Effector memory CD4-positive, alpha-beta T cell (primary cell): ENCODE results near the gene SCLT1.

Experiments
- DNase-seq, 3 donors: peaks; one replicate each; pipeline ENCODE4 v3.0.0-alpha.2; 2020
- H3K27ac ChIP-seq: 2 replicates; pipeline ENCODE4 v1.7.0; 2013; ENCODE audit warnings: mild to moderate bottlenecking, low read length, moderate library complexity; ENCODE audit not compliant: insufficient read depth, poor library complexity, severe bottlenecking
- H3K27me3 ChIP-seq: replicated peaks from 2 replicates; pipeline ENCODE4 v1.7.0; 2013; ENCODE audit warnings: mild to moderate bottlenecking, low read length; ENCODE audit not compliant: insufficient read depth, control insufficient read depth, poor library complexity, severe bottlenecking
- H3K36me3 ChIP-seq: 2 replicates; pipeline ENCODE4 v1.7.0; 2013; ENCODE audit warnings: mild to moderate bottlenecking, low read length, moderate library complexity; ENCODE audit not compliant: control insufficient read depth, insufficient read depth
- H3K4me1 ChIP-seq: 2 replicates; pipeline ENCODE4 v1.7.0; 2013; ENCODE audit warnings: low read length, mild to moderate bottlenecking; ENCODE audit not compliant: control insufficient read depth, insufficient read depth, poor library complexity, severe bottlenecking
- H3K4me3 ChIP-seq: 2 replicates; pipeline ENCODE4 v1.7.0; 2013; ENCODE audit warnings: low read length, low read depth, mild to moderate bottlenecking; ENCODE audit not compliant: insufficient read depth, poor library complexity, severe bottlenecking
- H3K9me3 ChIP-seq: 2 replicates; pipeline ENCODE4 v1.7.0; 2013; ENCODE audit warnings: mild to moderate bottlenecking, low read length, moderate library complexity; ENCODE audit not compliant: control insufficient read depth

Gene SCLT1

GRCh38 chr4:128942607-128943006 lies 150.7 kb downstream of the SCLT1 start:
- no peaks in the 10 kb centered on the region for H3K27me3 ChIP-seq
- H3K4me3 ChIP-seq: no peak overlapping the region
- DNase-seq: no peak
- H3K27ac ChIP-seq: no peak overlapping the region
- H3K9me3 ChIP-seq: no peaks in the 10 kb centered on the region
- peaks cover 12% of the 10 kb centered on the region for H3K36me3 ChIP-seq
- no peaks in the 10 kb centered on the region for H3K4me1 ChIP-seq

GRCh38 chr4:128940971-128941370 lies 152.4 kb downstream of the SCLT1 start:
- no peaks in the 10 kb centered on the region for H3K4me1 ChIP-seq
- no peaks in the 10 kb centered on the region for H3K27me3 ChIP-seq
- no peaks in the 10 kb centered on the region for H3K9me3 ChIP-seq
- no peak overlapping the region for H3K27ac ChIP-seq
- no peak overlapping the region for H3K4me3 ChIP-seq
- no peak for DNase-seq
- peaks cover 8% of the 10 kb centered on the region for H3K36me3 ChIP-seq

DNA sequence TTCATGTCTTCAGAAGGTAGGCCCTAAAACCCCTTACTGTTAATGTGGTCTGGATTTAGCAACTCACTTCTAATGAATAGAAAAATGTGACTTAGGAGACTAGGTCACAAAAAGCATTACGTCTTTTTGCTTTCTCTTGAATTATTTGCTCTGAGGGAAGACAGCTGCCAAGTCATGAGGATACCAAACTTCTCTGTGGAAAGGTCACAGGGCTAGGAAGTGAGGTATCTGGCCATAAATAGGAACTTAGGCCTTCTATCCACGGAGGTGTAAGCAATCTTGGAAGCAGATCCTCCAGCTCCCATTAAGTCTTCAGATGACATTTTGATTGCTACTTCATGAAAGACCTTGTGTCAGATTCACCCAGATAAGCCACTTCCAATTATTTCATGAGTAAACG lies 163.3 kb downstream of the SCLT1 start:
- no peak for DNase-seq
- Histone ChIP-seq H3K36me3 (peaks cover 3% of the 10 kb centered on the region), H3K4me3 (no peak overlapping the region), H3K27ac (no peak overlapping the region), H3K4me1 (no peaks in the 10 kb centered on the region), H3K9me3 (no peaks in the 10 kb centered on the region), H3K27me3 (no peaks in the 10 kb centered on the region)

DNA sequence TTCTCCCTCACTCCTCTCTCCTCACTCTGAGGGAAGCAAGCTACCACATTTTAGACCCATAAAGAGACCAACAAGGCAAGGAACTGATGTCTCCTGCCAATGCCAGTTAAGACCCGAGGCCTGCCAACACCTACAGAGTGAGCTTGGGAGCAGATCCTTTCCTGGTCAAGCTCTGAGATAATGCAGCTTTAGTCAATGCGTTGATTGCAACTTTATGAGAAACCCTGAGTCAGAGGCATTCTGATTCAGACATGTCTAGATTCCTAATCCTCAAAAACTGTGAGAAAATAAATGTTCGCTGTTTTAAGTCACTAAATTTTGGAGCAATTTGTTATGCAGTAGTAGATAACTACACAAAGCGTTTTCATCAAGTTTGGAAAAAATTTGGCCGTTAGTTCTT lies 168.4 kb downstream of the SCLT1 start:
- H3K27ac ChIP-seq: no peak overlapping the region
- H3K4me1 ChIP-seq: no peaks in the 10 kb centered on the region
- no peak overlapping the region for H3K4me3 ChIP-seq
- no peaks in the 10 kb centered on the region for H3K27me3 ChIP-seq
- peaks cover 3% of the 10 kb centered on the region for H3K36me3 ChIP-seq
- no peak for DNase-seq
- H3K9me3 ChIP-seq: no peaks in the 10 kb centered on the region

DNA sequence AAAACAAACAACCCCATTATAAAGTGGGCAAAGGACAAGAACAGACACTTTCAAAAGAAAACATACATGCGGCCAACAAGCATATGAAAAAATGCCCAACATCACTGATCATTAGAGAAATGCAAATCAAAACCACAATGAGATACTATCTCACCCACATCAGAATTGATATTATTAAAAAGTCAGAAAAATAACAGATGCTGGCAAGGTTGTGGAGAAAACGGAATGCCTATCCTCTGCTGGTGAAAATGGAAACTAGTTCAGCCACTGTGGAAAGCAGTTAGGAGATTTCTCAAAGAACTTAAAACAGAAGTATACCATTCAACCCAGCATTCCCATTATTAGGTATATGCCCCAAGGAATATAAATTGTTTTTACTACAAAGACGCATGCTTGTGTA lies 171.4 kb downstream of the SCLT1 start:
- Histone ChIP-seq H3K36me3 (peaks cover 3% of the 10 kb centered on the region), H3K27ac (no peak overlapping the region), H3K9me3 (no peaks in the 10 kb centered on the region), H3K4me1 (no peaks in the 10 kb centered on the region), H3K27me3 (no peaks in the 10 kb centered on the region), H3K4me3 (no peak overlapping the region)
- DNase-seq: no peak

DNA sequence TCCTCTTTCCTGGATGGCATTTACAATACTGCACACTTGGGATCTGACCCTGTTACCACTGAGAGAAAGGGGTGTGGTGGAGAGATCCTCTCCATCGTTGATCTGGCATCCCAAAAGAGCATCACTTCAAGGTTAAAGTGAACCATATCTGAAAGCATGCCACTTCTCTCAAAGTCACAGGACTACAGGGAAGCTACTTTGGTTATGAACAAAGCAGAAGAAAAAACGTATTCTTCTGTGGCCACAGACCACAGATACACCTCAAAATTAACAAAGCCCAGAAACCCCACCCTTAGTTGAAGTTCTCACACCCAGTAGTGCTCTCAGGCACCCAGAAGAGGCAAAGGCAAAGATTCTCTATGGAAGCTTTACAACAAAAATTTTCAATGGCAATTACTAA lies 175.6 kb downstream of the SCLT1 start:
- Histone ChIP-seq H3K27ac (no peak overlapping the region), H3K4me3 (no peak overlapping the region), H3K36me3 (no peaks in the 10 kb centered on the region), H3K9me3 (no peaks in the 10 kb centered on the region), H3K27me3 (no peaks in the 10 kb centered on the region), H3K4me1 (no peaks in the 10 kb centered on the region)
- no peak for DNase-seq

DNA sequence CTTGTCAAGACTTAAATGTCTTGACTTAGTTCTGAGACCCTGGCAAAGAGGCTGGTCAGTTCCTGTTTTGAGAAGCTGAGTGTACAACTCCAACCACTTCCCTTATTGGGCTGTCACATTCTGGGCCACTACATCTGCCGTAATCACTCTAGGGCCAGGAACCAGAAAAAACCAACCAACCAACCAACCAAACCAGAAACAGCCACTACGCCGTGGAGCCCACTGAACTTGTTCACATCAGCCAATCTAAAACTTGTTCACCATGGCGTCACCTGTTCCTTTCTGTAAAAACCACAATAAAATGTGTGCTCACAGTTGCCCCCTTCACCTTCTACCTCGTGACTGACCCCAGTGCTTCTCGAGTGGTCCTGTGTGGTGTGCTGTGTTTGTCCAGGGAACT lies 176.5 kb downstream of the SCLT1 start:
- Histone ChIP-seq H3K4me1 (no peaks in the 10 kb centered on the region), H3K36me3 (no peaks in the 10 kb centered on the region), H3K27me3 (no peaks in the 10 kb centered on the region), H3K4me3 (no peak overlapping the region), H3K9me3 (no peaks in the 10 kb centered on the region), H3K27ac (no peak overlapping the region)
- no peak for DNase-seq

DNA sequence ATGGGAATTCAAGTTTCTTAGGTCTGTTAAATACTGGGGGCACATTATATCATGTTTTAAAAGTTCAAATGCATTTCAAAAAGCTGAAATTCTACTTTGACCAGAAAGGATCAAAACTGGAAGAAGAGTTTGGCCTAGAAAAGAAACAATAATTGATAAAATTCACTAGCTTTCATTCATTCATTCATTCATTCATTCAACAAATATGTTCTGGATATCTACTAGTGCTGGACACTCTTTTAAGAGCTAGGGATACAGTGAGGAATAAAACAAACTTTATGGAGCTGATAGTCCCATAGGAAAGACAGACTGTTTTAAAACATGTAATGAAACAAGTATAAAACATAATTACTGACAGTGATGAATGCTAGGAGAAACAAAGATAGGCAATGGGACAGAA lies 177.8 kb downstream of the SCLT1 start:
- Histone ChIP-seq H3K4me3 (no peak overlapping the region), H3K4me1 (no peaks in the 10 kb centered on the region)

GRCh38 chr4:128913228-128913627 lies 180.1 kb downstream of the SCLT1 start:
- Histone ChIP-seq H3K27ac (no peak overlapping the region), H3K27me3 (no peaks in the 10 kb centered on the region), H3K36me3 (no peaks in the 10 kb centered on the region), H3K4me1 (no peaks in the 10 kb centered on the region), H3K9me3 (no peaks in the 10 kb centered on the region), H3K4me3 (no peak overlapping the region)
- no peak for DNase-seq

More for the DNA sequence above, 177.8 kb downstream of the SCLT1 start:
- Histone ChIP-seq H3K9me3 (no peaks in the 10 kb centered on the region), H3K27ac (no peak overlapping the region), H3K36me3 (no peaks in the 10 kb centered on the region), H3K27me3 (no peaks in the 10 kb centered on the region)
- DNase-seq: no peak

- H3K4me3 ChIP-seq: no peak overlapping the region
- no peaks in the 10 kb centered on the region for H3K4me1 ChIP-seq
- H3K9me3 ChIP-seq: no peaks in the 10 kb centered on the region
- no peaks in the 10 kb centered on the region for H3K36me3 ChIP-seq
- no peaks in the 10 kb centered on the region for H3K27me3 ChIP-seq
- H3K27ac ChIP-seq: no peak overlapping the region
- no peak for DNase-seq
Observed at GRCh38 chr4:128908735-128909134, 184.6 kb downstream of the SCLT1 start.

DNA sequence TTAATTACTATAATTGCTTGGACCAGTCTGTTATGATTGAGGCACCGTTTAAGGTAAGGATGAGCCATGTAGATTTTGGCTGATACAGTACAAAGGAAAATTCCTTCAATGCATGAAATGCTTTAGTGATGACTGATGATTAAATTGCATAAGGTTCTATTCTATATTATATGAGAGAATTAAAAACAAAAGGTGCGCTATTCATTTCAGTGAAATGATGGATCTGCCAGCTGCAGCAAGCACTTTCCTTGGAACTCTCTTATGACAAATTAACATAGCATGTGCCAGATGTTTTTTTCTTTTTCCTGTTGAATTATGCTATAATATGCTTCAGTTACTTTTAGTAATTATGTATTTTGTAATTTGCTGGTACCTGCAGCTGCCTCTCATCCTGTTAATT lies 185.4 kb downstream of the SCLT1 start:
- no peaks in the 10 kb centered on the region for H3K4me1 ChIP-seq
- H3K27ac ChIP-seq: no peak overlapping the region
- no peaks in the 10 kb centered on the region for H3K9me3 ChIP-seq
- no peak for DNase-seq
- no peaks in the 10 kb centered on the region for H3K27me3 ChIP-seq
- H3K4me3 ChIP-seq: no peak overlapping the region
- no peaks in the 10 kb centered on the region for H3K36me3 ChIP-seq
